Fibroblast of lung (primary cell): Measurements from ENCODE around the gene FECH. TPM values are rescaled to one million over a fixed set of nuclear protein-coding genes. Genes with fewer than 3 reads are reported as not detected.

Experiments used
- DNase-seq, 2 donors: peaks; one replicate each; pipeline versions ENCODE4 v3.0.0 to v3.0.0-alpha.2; 2010; ENCODE audit warnings: low read depth in 2 of 2
- H2AFZ ChIP-seq: 2 replicates; pipeline ENCODE4 v1.5.1; 2012; ENCODE audit warnings: low read length, control low read depth, inconsistent platforms
- H3K27ac ChIP-seq: 2 replicates; pipeline ENCODE4 v1.5.1; 2011; ENCODE audit warnings: low read length, control low read depth; ENCODE audit not compliant: insufficient read depth
- H3K27me3 ChIP-seq: 2 replicates; pipeline ENCODE4 v1.5.1; 2011; ENCODE audit warnings: mild to moderate bottlenecking, low read length; ENCODE audit not compliant: control insufficient read depth, insufficient read depth
- H3K36me3 ChIP-seq: 2 replicates; pipeline ENCODE4 v1.5.1; 2011; ENCODE audit warnings: low read length; ENCODE audit not compliant: control insufficient read depth, insufficient read depth
- H3K4me1 ChIP-seq: 2 replicates; pipeline ENCODE4 v1.5.1; 2011; ENCODE audit warnings: low read length; ENCODE audit not compliant: control insufficient read depth, insufficient read depth; ENCODE audit errors: extremely low read depth
- H3K4me2 ChIP-seq: 2 replicates; pipeline ENCODE4 v1.5.1; 2011; ENCODE audit warnings: low read length, control low read depth; ENCODE audit not compliant: insufficient read depth; ENCODE audit errors: extremely low read depth
- H3K4me3 ChIP-seq, 4 experiments: fragments of 200-600 bp in 1 of 4; sonication (generic) in 1 of 4; replicated peaks in 1 of 4; 2 replicates each; pipeline ENCODE4 v1.5.1; 2011 to 2016; ENCODE audit warnings: low read length in 4 of 4, low read depth in 3 of 4, mild to moderate bottlenecking in 3 of 4, control low read depth in 2 of 4, inconsistent platforms in 1 of 4, mixed read lengths in 1 of 4; ENCODE audit not compliant: insufficient read depth in 1 of 4; ENCODE audit errors: control extremely low read depth in 1 of 4
- H3K79me2 ChIP-seq: 2 replicates; pipeline ENCODE4 v1.5.1; 2012; ENCODE audit warnings: mild to moderate bottlenecking, low read length, inconsistent platforms; ENCODE audit not compliant: control insufficient read depth, insufficient read depth
- H3K9ac ChIP-seq: 2 replicates; pipeline ENCODE4 v1.5.1; 2011; ENCODE audit warnings: mild to moderate bottlenecking, low read length, control low read depth; ENCODE audit not compliant: insufficient read depth
- H3K9me3 ChIP-seq: 2 replicates; pipeline ENCODE4 v1.5.1; 2012; ENCODE audit warnings: low read depth, low read length; ENCODE audit not compliant: control insufficient read depth, insufficient read depth
- H4K20me1 ChIP-seq: 2 replicates; pipeline ENCODE4 v1.5.1; 2011; ENCODE audit warnings: low read length; ENCODE audit not compliant: control insufficient read depth, insufficient read depth; ENCODE audit errors: extremely low read depth
- CTCF ChIP-seq, 2 donors: IDR thresholded peaks in 1 of 2; conservative IDR thresholded peaks in 1 of 2; 1 replicate in 1 of 2; 2 replicates in 1 of 2; pipeline ENCODE4 v1.5.1; 2011 to 2012; ENCODE audit warnings: low read length in 2 of 2, control low read depth in 1 of 2, inconsistent platforms in 1 of 2, low read depth in 1 of 2, mild to moderate bottlenecking in 1 of 2
- EZH2 ChIP-seq: IDR thresholded peaks from 2 replicates; pipeline ENCODE4 v1.5.1; 2012; ENCODE audit warnings: low read length, control low read depth, mild to moderate bottlenecking; ENCODE audit errors: missing control alignments
- polyA plus RNA-seq, 2 donors: library from polyadenylated mRNA; depleted of rRNA in 1 of 2; stranded (reverse) in 1 of 2; unstranded in 1 of 2; fragments of >200 nt; gene quantifications; 2 replicates each; pipeline ENCODE4 v1.2.1, GENCODE V29; 2011 to 2012; ENCODE audit warnings: missing spikeins in 1 of 2
- total RNA-seq: library from RNA; depleted of rRNA; stranded (reverse); fragments of >200 nt; gene quantifications from 2 replicates; pipeline ENCODE4 v1.2.1, GENCODE V29; 2014

Gene FECH
- total and polyA plus RNA-seq, 2 donors (not counting 1 experiment from before 2014, with no cell fraction given): 23.8 to 44.4 TPM

- H3K36me3 ChIP-seq: no peaks in the 10 kb centered on the region
- H3K4me3 ChIP-seq: peak overlapping the region; percentile 70 to 95 (median 76)
- peak overlapping the region; percentile 69 for H3K4me2 ChIP-seq
- H3K27ac ChIP-seq: peak overlapping the region; percentile 85
- no peaks in the 10 kb centered on the region for H4K20me1 ChIP-seq
- no peaks in the 10 kb centered on the region for H3K9me3 ChIP-seq
- peak overlapping the region; percentile 86 for H2AFZ ChIP-seq
- peak in 1 of 2 donors; percentile 31 for DNase-seq
- no peaks in the 10 kb centered on the region for H3K27me3 ChIP-seq
- H3K4me1 ChIP-seq: peaks cover 6% of the 10 kb centered on the region
- TF ChIP-seq EZH2 (no peak), CTCF (conservative IDR thresholded peaks at IDR 0.05 in 1 of 2, IDR thresholded peaks at IDR 0.05 in 1 of 2; ENCODE audit: low read depth in 1 of 2, low read length in 2 of 2) (no peak)
- H3K79me2 ChIP-seq: no peaks in the 10 kb centered on the region
- H3K9ac ChIP-seq: peak overlapping the region; percentile 73
These were observed 44.5 kb upstream of the FECH start for GRCh38 chr18:57630754-57631595.

- H3K36me3 ChIP-seq: no peaks in the 10 kb centered on the region
- peak; percentile 94 to 97 for DNase-seq
- no peaks in the 10 kb centered on the region for H3K9me3 ChIP-seq
- peak overlapping the region; percentile 73 for H3K9ac ChIP-seq
- peak overlapping the region; percentile 85 for H3K27ac ChIP-seq
- H3K4me2 ChIP-seq: peak overlapping the region; percentile 76
- TF ChIP-seq CTCF (conservative IDR thresholded peaks at IDR 0.05 in 1 of 2, IDR thresholded peaks at IDR 0.05 in 1 of 2; ENCODE audit: low read depth in 1 of 2, low read length in 2 of 2) (peak; percentile 60 to 69), EZH2 (no peak)
- no peaks in the 10 kb centered on the region for H3K27me3 ChIP-seq
- H4K20me1 ChIP-seq: no peaks in the 10 kb centered on the region
- peak overlapping the region; percentile 98 for H2AFZ ChIP-seq
- peaks cover 6% of the 10 kb centered on the region for H3K4me1 ChIP-seq
- H3K79me2 ChIP-seq: no peaks in the 10 kb centered on the region
- H3K4me3 ChIP-seq: peak overlapping the region; percentile 70 to 95 (median 76)
These were observed 43.7 kb upstream of the FECH start for GRCh38 chr18:57630002-57630753.

DNA sequence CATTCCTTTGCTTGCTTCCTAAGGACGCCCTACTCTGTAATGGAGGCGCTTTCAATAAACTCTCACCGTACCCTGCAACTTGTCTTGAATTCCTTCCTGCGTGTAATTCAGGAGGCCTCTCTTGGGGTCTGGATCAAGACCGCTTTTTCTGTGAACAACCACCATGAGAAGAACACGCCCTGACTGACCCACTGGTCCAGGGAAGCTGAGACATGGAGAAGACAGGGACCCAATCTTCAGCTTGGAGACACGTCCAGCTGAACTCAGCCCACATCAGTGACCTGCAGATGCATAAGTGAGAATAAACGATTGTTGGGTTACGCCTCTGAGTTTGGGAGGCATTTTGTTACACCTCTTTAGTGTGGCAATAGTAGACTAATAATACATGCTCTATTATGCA, 42.9 kb upstream of the FECH start:
- no peak for DNase-seq
- Histone ChIP-seq H4K20me1 (no peaks in the 10 kb centered on the region), H3K4me3 (peak overlapping the region in 3 of 4 experiments; percentile 70 to 95 (median 76)), H3K9ac (no peak overlapping the region), H3K4me2 (peak overlapping the region; percentile 76), H3K27ac (no peak overlapping the region), H3K36me3 (no peaks in the 10 kb centered on the region), H3K9me3 (no peaks in the 10 kb centered on the region), H2AFZ (peak overlapping the region; percentile 98), H3K27me3 (no peaks in the 10 kb centered on the region), H3K79me2 (no peaks in the 10 kb centered on the region), H3K4me1 (peaks cover 6% of the 10 kb centered on the region)
- TF ChIP-seq CTCF (conservative IDR thresholded peaks at IDR 0.05 in 1 of 2, IDR thresholded peaks at IDR 0.05 in 1 of 2; ENCODE audit: low read depth in 1 of 2, low read length in 2 of 2): no peak
- no peak for TF ChIP-seq EZH2
